IMR-90 (cell line): Measurements from ENCODE around the gene CHN1. TPM values are rescaled to one million over a fixed set of nuclear protein-coding genes. Genes with fewer than 3 reads are reported as not detected.

Source experiments
- ATAC-seq: fragments of 200-7000 bp; cut with Tn5 transposase; 2 replicates; pipeline ENCODE4 v1.9.1; 2020; ENCODE audit warnings: low read depth, mild to moderate bottlenecking, moderate library complexity
- BruUV-seq: library from RNA; stranded (reverse); fragments of 400-500 nt; replicated peaks from 2 replicates; lab custom pipeline; 2021; lab: Mats Ljungman, UMichigan
- CTCF ChIA-PET: fragments of 300-600 bp; formaldehyde crosslinking; extraction: SDS; loops from one replicate; lab custom pipeline; 2021; ENCODE audit warnings: antibody characterized with exemption; lab: Yijun Ruan, JAX
- POLR2A ChIA-PET: fragments of 300-600 bp; sonication (Branson Sonifier 250); formaldehyde crosslinking; loops from one replicate; lab custom pipeline; 2022; ENCODE audit warnings: antibody characterized with exemption; ENCODE audit not compliant: unreplicated experiment; lab: Charles Lee
- DNase-seq: peaks from one replicate; pipeline ENCODE4 v3.0.0; 2013
- H2AFZ ChIP-seq: replicated peaks from 2 replicates; pipeline ENCODE3; 2013; ENCODE audit warnings: low read length, mild to moderate bottlenecking; ENCODE audit not compliant: poor library complexity
- H2AK5ac ChIP-seq: 2 replicates; pipeline ENCODE4 v1.6.1; 2013; ENCODE audit warnings: low read depth, low read length, inconsistent platforms
- H2AK9ac ChIP-seq: replicated peaks from 2 replicates; pipeline ENCODE3; 2013; ENCODE audit warnings: mild to moderate bottlenecking, low read depth, low read length, moderate library complexity; ENCODE audit not compliant: poor library complexity
- H2BK120ac ChIP-seq: 2 replicates; pipeline ENCODE4 v1.6.1; 2013; ENCODE audit warnings: low read depth, low read length, inconsistent platforms
- H2BK15ac ChIP-seq: 3 replicates; pipeline ENCODE4 v1.6.1; 2013; ENCODE audit warnings: low read depth, low read length, inconsistent platforms
- H2BK20ac ChIP-seq: 2 replicates; pipeline ENCODE4 v1.6.1; 2013; ENCODE audit warnings: low read depth, mild to moderate bottlenecking, inconsistent platforms, low read length, moderate library complexity
- H2BK5ac ChIP-seq: 2 replicates; pipeline ENCODE4 v1.6.1; 2013; ENCODE audit warnings: mild to moderate bottlenecking, low read depth, low read length, inconsistent platforms; ENCODE audit not compliant: poor library complexity, severe bottlenecking
- H3K14ac ChIP-seq: replicated peaks from 2 replicates; pipeline ENCODE4 v1.6.1; 2013; ENCODE audit warnings: low read depth, low read length, inconsistent platforms
- H3K18ac ChIP-seq: 2 replicates; pipeline ENCODE4 v1.6.1; 2013; ENCODE audit warnings: low read depth, low read length, control low read depth
- H3K23ac ChIP-seq: 2 replicates; pipeline ENCODE4 v1.6.1; 2013; ENCODE audit warnings: low read depth, low read length, inconsistent platforms
- H3K27ac ChIP-seq: 2 replicates; pipeline ENCODE4 v1.5.1; 2013; ENCODE audit warnings: mild to moderate bottlenecking, control low read depth, low read length; ENCODE audit not compliant: insufficient read depth
- H3K27me3 ChIP-seq: 2 replicates; pipeline ENCODE4 v1.6.1; 2013; ENCODE audit warnings: low read length; ENCODE audit not compliant: control insufficient read depth, insufficient read depth
- H3K36me3 ChIP-seq: 2 replicates; pipeline ENCODE4 v1.6.1; 2013; ENCODE audit warnings: low read length, mixed read lengths; ENCODE audit not compliant: control insufficient read depth, insufficient read depth
- H3K4ac ChIP-seq: 2 replicates; pipeline ENCODE4 v1.6.1; 2013; ENCODE audit warnings: low read depth, low read length, inconsistent platforms
- H3K4me1 ChIP-seq: 2 replicates; pipeline ENCODE4 v1.6.1; 2013; ENCODE audit warnings: low read length, mixed read lengths; ENCODE audit not compliant: control insufficient read depth, insufficient read depth
- H3K4me2 ChIP-seq: 2 replicates; pipeline ENCODE4 v1.6.1; 2013; ENCODE audit warnings: low read depth, mild to moderate bottlenecking, control low read depth, low read length, moderate library complexity
- H3K4me3 ChIP-seq: 2 replicates; pipeline ENCODE4 v1.5.1; 2013; ENCODE audit warnings: low read depth, mild to moderate bottlenecking, control low read depth, low read length, moderate library complexity; ENCODE audit not compliant: insufficient read depth
- H3K56ac ChIP-seq: 2 replicates; pipeline ENCODE4 v1.6.1; 2013; ENCODE audit warnings: low read length, inconsistent platforms; ENCODE audit not compliant: insufficient read depth; ENCODE audit errors: extremely low read depth
- H3K79me1 ChIP-seq, 2 experiments: 2 replicates each; pipeline ENCODE4 v1.6.1; 2013; ENCODE audit warnings: low read length in 2 of 2, inconsistent platforms in 1 of 2, low read depth in 1 of 2
- H3K9ac ChIP-seq: 2 replicates; pipeline ENCODE4 v1.6.1; 2013; ENCODE audit warnings: low read depth, low read length, control low read depth
- H3K9me1 ChIP-seq: 2 replicates; pipeline ENCODE4 v1.6.1; 2013; ENCODE audit warnings: low read length, inconsistent platforms; ENCODE audit not compliant: insufficient read depth
- H3K9me3 ChIP-seq: 2 replicates; pipeline ENCODE4 v1.6.1; 2013; ENCODE audit warnings: low read length; ENCODE audit not compliant: control insufficient read depth, insufficient read depth
- H4K20me1 ChIP-seq: 2 replicates; pipeline ENCODE4 v1.6.1; 2013; ENCODE audit warnings: low read length, inconsistent platforms; ENCODE audit not compliant: insufficient read depth
- H4K5ac ChIP-seq: 2 replicates; pipeline ENCODE4 v1.6.1; 2013; ENCODE audit warnings: mild to moderate bottlenecking, low read depth, low read length, control low read depth
- H4K8ac ChIP-seq, 2 experiments: 2 replicates each; pipeline ENCODE4 v1.6.1; 2013; ENCODE audit warnings: low read depth in 2 of 2, low read length in 2 of 2, control low read depth in 1 of 2, inconsistent platforms in 1 of 2
- H4K91ac ChIP-seq: 2 replicates; pipeline ENCODE4 v1.6.1; 2013; ENCODE audit warnings: low read depth, low read length, inconsistent platforms; ENCODE audit not compliant: insufficient read depth
- BHLHE40 ChIP-seq: fragments of 150-350 bp; IDR thresholded peaks from 2 replicates; pipeline ENCODE4 v1.6.1; 2016; ENCODE audit warnings: mild to moderate bottlenecking, low read depth, low read length
- CEBPB ChIP-seq: IDR thresholded peaks from 2 replicates; pipeline ENCODE4 v1.6.1; 2012; ENCODE audit warnings: low read depth, low read length, improper control_type of control experiment
- CHD1 ChIP-seq: IDR thresholded peaks from 2 replicates; pipeline ENCODE4 v1.6.1; 2012; ENCODE audit warnings: low read depth, low read length, improper control_type of control experiment
- ELK1 ChIP-seq: fragments of 150-350 bp; IDR thresholded peaks from 2 replicates; pipeline ENCODE4 v1.6.1; 2016; ENCODE audit warnings: low read depth, mild to moderate bottlenecking, low read length, moderate library complexity, borderline replicate concordance
- FOS ChIP-seq: fragments of 150-350 bp; IDR thresholded peaks from 2 replicates; pipeline ENCODE4 v1.6.1; 2016; ENCODE audit warnings: low read depth, low read length
- MAFK ChIP-seq: IDR thresholded peaks from 2 replicates; pipeline ENCODE4 v1.6.1; 2012; ENCODE audit warnings: low read depth, low read length, improper control_type of control experiment
- MAZ ChIP-seq: IDR thresholded peaks from 2 replicates; pipeline ENCODE4 v1.6.1; 2012; ENCODE audit warnings: low read depth, mild to moderate bottlenecking, low read length, improper control_type of control experiment, moderate library complexity, borderline replicate concordance
- MXI1 ChIP-seq: IDR thresholded peaks from 2 replicates; pipeline ENCODE4 v1.6.1; 2012; ENCODE audit warnings: low read depth, mild to moderate bottlenecking, low read length, moderate library complexity, borderline replicate concordance
- NFE2L2 ChIP-seq: fragments of 150-350 bp; IDR thresholded peaks from 2 replicates; pipeline ENCODE4 v1.6.1; 2016; ENCODE audit warnings: low read depth, mild to moderate bottlenecking, low read length
- POLR2A ChIP-seq: IDR thresholded peaks from 2 replicates; pipeline ENCODE4 v1.6.1; 2012; ENCODE audit warnings: mild to moderate bottlenecking, low read depth, low read length
- RAD21 ChIP-seq: IDR thresholded peaks from 2 replicates; pipeline ENCODE4 v1.6.1; 2012; ENCODE audit warnings: low read length, improper control_type of control experiment
- RCOR1 ChIP-seq: IDR thresholded peaks from 2 replicates; pipeline ENCODE4 v1.6.1; 2012; ENCODE audit warnings: mild to moderate bottlenecking, low read length, improper control_type of control experiment; ENCODE audit not compliant: insufficient replicate concordance
- RFX5 ChIP-seq: IDR thresholded peaks from 2 replicates; pipeline ENCODE4 v1.8.0; 2012; ENCODE audit warnings: low read depth, mild to moderate bottlenecking, low read length, moderate library complexity
- SMC3 ChIP-seq: fragments of 150-350 bp; IDR thresholded peaks from 2 replicates; pipeline ENCODE4 v1.6.1; 2016; ENCODE audit warnings: low read depth, mild to moderate bottlenecking, antibody characterized with exemption, low read length, moderate library complexity
- USF2 ChIP-seq: fragments of 150-350 bp; IDR thresholded peaks from 2 replicates; pipeline ENCODE4 v1.6.1; 2017; ENCODE audit warnings: mild to moderate bottlenecking, antibody characterized with exemption, low read length, low read depth
- WGBS, 2 experiments: methylation state at CpG; one replicate each; pipeline versions ENCODE4 v1.1.5 to v1.1.7; 2013; ENCODE audit warnings: missing lambda C conversion rate in 2 of 2; ENCODE audit not compliant: insufficient read length in 1 of 2; ENCODE audit errors: extremely low coverage in 2 of 2; 5-methylcytosine and 5-hydroxymethylcytosine counted together
- dilution Hi-C: fragments of 300-500 bp; cut with HindIII; formaldehyde crosslinking; loops from one replicate; pipeline ENCODE4 v1.14.3; 2018; ENCODE audit warnings: low sequenced_read_pairs; ENCODE audit not compliant: unreplicated experiment
- in situ Hi-C: fragments of 300-500 bp; cut with MboI; formaldehyde crosslinking; loops from 3 replicates; pipeline ENCODE4 v1.14.3; 2019; ENCODE audit warnings: low sequenced_read_pairs, inconsistent platforms, mixed read lengths
- intact Hi-C: fragments of 100-400 bp; cut with micrococcal nuclease; formaldehyde crosslinking; loops from 2 replicates; pipeline ENCODE4 v1.10.0; 2022
- polyA plus RNA-seq, 3 experiments: library from polyadenylated mRNA; depleted of rRNA; stranded (reverse); fragments of >200 nt; gene quantifications; 2 replicates each; pipeline ENCODE4 v1.2.3, GENCODE V29; 2012; ENCODE audit warnings: low replicate concordance in 1 of 3
- total RNA-seq: library from RNA; depleted of rRNA; stranded (reverse); fragments of >200 nt; gene quantifications from 2 replicates; pipeline ENCODE4 v1.2.3, GENCODE V29; 2012
- TF ChIP-seq, protein P1 (sequence below): conservative IDR thresholded peaks from 2 replicates; pipeline ENCODE4 v1.5.1; 2012; ENCODE audit warnings: mild to moderate bottlenecking, low read depth, low read length, improper control_type of control experiment

Gene CHN1
- total and polyA plus RNA-seq, 2 of the 4 experiments (the other 2 are of a cell fraction): 58.4 to 66.9 TPM

GRCh38 chr2:175037941-175038340, 32.8 kb upstream of the CHN1 start:
- Histone ChIP-seq H4K20me1 (no peaks in the 10 kb centered on the region), H3K79me1 (no peaks in the 10 kb centered on the region), H3K4me3 (no peak overlapping the region), H2AK5ac (no peak overlapping the region), H3K18ac (no peak overlapping the region), H3K9me1 (no peaks in the 10 kb centered on the region), H3K14ac (no peak overlapping the region), H3K4me2 (no peak overlapping the region), H2BK120ac (no peak overlapping the region), H2AFZ (no peak overlapping the region), H4K8ac (no peak overlapping the region), H3K36me3 (no peaks in the 10 kb centered on the region), H3K23ac (no peak overlapping the region), H3K56ac (no peak overlapping the region), H2BK5ac (no peak overlapping the region), H3K4ac (no peak overlapping the region), H2AK9ac (no peak overlapping the region), H2BK15ac (no peak overlapping the region), H3K27me3 (no peaks in the 10 kb centered on the region), H4K91ac (no peak overlapping the region), H3K9me3 (no peaks in the 10 kb centered on the region), H3K4me1 (no peaks in the 10 kb centered on the region), H3K27ac (no peak overlapping the region), H2BK20ac (no peak overlapping the region), H3K9ac (no peak overlapping the region), H4K5ac (no peak overlapping the region)
- dilution Hi-C loops (no loop called here), in situ Hi-C loops (loop anchor here (25.0 kb wide), 2 partner anchors 224 to 1049 kb away; partner anchors contain the start of genes EVX2, HOXD12 and HOXD13), intact Hi-C loops (no loop called here)
- no CpG with 5 or more reads among the region's 2 CpGs for WGBS, 2 experiments
- TF ChIP-seq SMC3 (no peak), FOS (no peak), RAD21 (no peak), ELK1 (no peak), MXI1 (no peak), POLR2A (no peak), CEBPB (no peak), RCOR1 (no peak), NFE2L2 (no peak), USF2 (no peak), CHD1 (no peak), MAFK (no peak), RFX5 (no peak), MAZ (no peak), BHLHE40 (no peak)
- TF ChIP-seq, protein P1, sequence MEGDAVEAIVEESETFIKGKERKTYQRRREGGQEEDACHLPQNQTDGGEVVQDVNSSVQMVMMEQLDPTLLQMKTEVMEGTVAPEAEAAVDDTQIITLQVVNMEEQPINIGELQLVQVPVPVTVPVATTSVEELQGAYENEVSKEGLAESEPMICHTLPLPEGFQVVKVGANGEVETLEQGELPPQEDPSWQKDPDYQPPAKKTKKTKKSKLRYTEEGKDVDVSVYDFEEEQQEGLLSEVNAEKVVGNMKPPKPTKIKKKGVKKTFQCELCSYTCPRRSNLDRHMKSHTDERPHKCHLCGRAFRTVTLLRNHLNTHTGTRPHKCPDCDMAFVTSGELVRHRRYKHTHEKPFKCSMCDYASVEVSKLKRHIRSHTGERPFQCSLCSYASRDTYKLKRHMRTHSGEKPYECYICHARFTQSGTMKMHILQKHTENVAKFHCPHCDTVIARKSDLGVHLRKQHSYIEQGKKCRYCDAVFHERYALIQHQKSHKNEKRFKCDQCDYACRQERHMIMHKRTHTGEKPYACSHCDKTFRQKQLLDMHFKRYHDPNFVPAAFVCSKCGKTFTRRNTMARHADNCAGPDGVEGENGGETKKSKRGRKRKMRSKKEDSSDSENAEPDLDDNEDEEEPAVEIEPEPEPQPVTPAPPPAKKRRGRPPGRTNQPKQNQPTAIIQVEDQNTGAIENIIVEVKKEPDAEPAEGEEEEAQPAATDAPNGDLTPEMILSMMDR: no peak
- ChIA-PET POLR2A (interaction anchor here (0.6 kb wide), 1 partner anchor 37 kb away, joined by 6 read pairs; no protein-coding TSS in a partner anchor), CTCF (interaction anchor here (1.1 kb wide), 1 partner anchor 166 kb away, joined by 3 read pairs; no protein-coding TSS in a partner anchor)
- DNase-seq: no peak
- no TSS peak for BruUV-seq
- no peak for ATAC-seq
